Mucosa of rectum (tissue), 2 donors: ENCODE data around the gene AFMID.
"Not testable (repeated sequence)": the region's sequence is repeated elsewhere in the genome, so short reads cannot be mapped to it uniquely, and the experiment has no call there.

Source experiments
- H3K27ac ChIP-seq, 2 donors: one replicate each; pipeline ENCODE4 v1.7.0; 2013; ENCODE audit warnings: inconsistent platforms in 2 of 2, low read depth in 2 of 2, low read length in 2 of 2
- H3K27me3 ChIP-seq, 2 donors: one replicate each; pipeline ENCODE4 v1.7.0; 2013; ENCODE audit warnings: low read length in 2 of 2; ENCODE audit not compliant: control insufficient read depth in 2 of 2, insufficient read depth in 2 of 2
- H3K36me3 ChIP-seq, 2 donors: one replicate each; pipeline ENCODE4 v1.7.0; 2013; ENCODE audit warnings: low read length in 2 of 2; ENCODE audit not compliant: control insufficient read depth in 2 of 2, insufficient read depth in 2 of 2
- H3K4me1 ChIP-seq, 2 donors: one replicate each; pipeline ENCODE4 v1.7.0; 2013; ENCODE audit warnings: low read length in 2 of 2, mild to moderate bottlenecking in 1 of 2; ENCODE audit not compliant: control insufficient read depth in 2 of 2, insufficient read depth in 2 of 2
- H3K4me3 ChIP-seq, 2 donors: one replicate each; pipeline ENCODE4 v1.7.0; 2013; ENCODE audit warnings: low read length in 2 of 2
- H3K9ac ChIP-seq, 2 donors: one replicate each; pipeline ENCODE4 v1.7.0; 2013; ENCODE audit warnings: low read length in 2 of 2, low read depth in 1 of 2, mild to moderate bottlenecking in 1 of 2
- H3K9me3 ChIP-seq, 2 donors: one replicate each; pipeline ENCODE4 v1.7.0; 2013; ENCODE audit warnings: low read length in 2 of 2; ENCODE audit not compliant: control insufficient read depth in 2 of 2
- donor health status: healthy.
- donor health status: Normal muscosa, but diverticular disease.

Gene AFMID, protein sequence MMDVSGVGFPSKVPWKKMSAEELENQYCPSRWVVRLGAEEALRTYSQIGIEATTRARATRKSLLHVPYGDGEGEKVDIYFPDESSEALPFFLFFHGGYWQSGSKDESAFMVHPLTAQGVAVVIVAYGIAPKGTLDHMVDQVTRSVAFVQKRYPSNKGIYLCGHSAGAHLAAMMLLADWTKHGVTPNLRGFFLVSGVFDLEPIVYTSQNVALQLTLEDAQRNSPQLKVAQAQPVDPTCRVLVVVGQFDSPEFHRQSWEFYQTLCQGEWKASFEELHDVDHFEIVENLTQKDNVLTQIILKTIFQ

GRCh38 chr17:78186692-78187595 lies at the start of gene AFMID, which contains the start of gene TK1:
TSS of gene AFMID (plus strand) at chr17:78187362. CDS start at chr17:78187371, 9 bp downstream.
TSS of gene TK1 (minus strand) at chr17:78187052. CDS start at chr17:78186994, 58 bp downstream.
- Histone ChIP-seq H3K27ac (peak within 1 kb of the TSS; percentile 90 to 91), H3K9ac (peak within 1 kb of the TSS; percentile 72 to 81), H3K27me3 (no peaks in the 10 kb centered on the region), H3K9me3 (no peaks in the 10 kb centered on the region), H3K4me1 (peaks cover 11 to 17% of the 10 kb centered on the region in 2 donors), H3K36me3 (peaks cover 0 to 3% of the 10 kb centered on the region in 2 donors), H3K4me3 (peak within 1 kb of the TSS; percentile 77 to 88)

DNA sequence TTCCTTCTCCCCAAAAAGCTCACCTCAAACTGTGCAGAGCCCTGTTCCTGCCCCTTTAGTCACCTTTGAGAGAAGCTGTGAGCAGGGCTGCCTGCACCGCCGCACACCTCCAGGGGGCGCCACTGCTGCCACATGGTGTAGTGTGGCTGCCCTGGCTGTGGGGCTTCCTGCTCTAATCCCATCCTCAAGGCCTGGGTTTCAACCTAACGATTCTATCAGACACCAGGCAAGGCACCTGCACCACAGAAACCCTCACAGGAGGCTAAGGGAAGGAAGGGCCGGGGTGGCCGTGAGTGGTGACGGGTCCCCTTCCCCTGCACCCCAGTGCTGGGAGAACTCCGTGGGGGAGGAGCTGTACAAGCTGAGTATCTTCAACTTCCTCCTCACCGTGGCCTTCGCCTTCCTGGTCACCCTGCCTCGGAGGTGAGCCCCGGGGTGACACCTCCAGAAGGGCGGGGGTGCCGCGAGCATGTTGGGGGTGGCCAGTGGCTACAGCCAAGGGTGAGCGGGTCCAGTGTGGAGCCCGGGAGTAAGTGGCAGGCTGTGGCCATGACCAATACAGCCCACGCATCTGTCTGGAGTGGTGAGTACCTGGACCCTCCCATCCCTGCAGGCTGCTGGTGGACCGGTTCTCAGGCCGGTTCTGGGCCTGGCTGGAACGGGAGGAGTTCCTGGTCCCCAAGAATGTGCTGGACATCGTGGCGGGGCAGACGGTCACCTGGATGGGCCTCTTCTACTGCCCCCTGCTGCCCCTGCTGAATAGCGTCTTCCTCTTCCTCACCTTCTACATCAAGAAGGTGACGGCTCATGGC lies 49.6 kb upstream of the AFMID start:
- Histone ChIP-seq H3K27ac (peak overlapping the region in 1 of 2 donors; percentile 16), H3K4me1 (peaks cover 30 to 32% of the 10 kb centered on the region in 2 donors), H3K36me3 (peaks cover 0 to 7% of the 10 kb centered on the region in 2 donors), H3K27me3 (no peaks in the 10 kb centered on the region), H3K9me3 (no peaks in the 10 kb centered on the region), H3K4me3 (no peak overlapping the region), H3K9ac (peak overlapping the region in 1 of 2 donors; percentile 5)

- Histone ChIP-seq H3K9me3 (no peaks in the 10 kb centered on the region), H3K4me1 (peaks cover 30 to 32% of the 10 kb centered on the region in 2 donors), H3K4me3 (no peak overlapping the region), H3K27me3 (no peaks in the 10 kb centered on the region), H3K36me3 (peaks cover 0 to 7% of the 10 kb centered on the region in 2 donors), H3K9ac (no peak overlapping the region), H3K27ac (no peak overlapping the region)
Measured at GRCh38 chr17:78138204-78139060, 48.7 kb upstream of the AFMID start.

GRCh38 chr17:78139861-78140168 lies 47.3 kb upstream of the AFMID start:
- H3K4me1 ChIP-seq: peaks cover 35 to 37% of the 10 kb centered on the region in 2 donors
- peak overlapping the region in 1 of 2 donors; percentile 56 for H3K9ac ChIP-seq
- H3K27ac ChIP-seq: peak overlapping the region; percentile 25 to 67
- peak overlapping the region; percentile 1 to 44 for H3K4me3 ChIP-seq
- not testable (repeated sequence) for H3K36me3 ChIP-seq, H3K27me3 ChIP-seq, H3K9me3 ChIP-seq

DNA sequence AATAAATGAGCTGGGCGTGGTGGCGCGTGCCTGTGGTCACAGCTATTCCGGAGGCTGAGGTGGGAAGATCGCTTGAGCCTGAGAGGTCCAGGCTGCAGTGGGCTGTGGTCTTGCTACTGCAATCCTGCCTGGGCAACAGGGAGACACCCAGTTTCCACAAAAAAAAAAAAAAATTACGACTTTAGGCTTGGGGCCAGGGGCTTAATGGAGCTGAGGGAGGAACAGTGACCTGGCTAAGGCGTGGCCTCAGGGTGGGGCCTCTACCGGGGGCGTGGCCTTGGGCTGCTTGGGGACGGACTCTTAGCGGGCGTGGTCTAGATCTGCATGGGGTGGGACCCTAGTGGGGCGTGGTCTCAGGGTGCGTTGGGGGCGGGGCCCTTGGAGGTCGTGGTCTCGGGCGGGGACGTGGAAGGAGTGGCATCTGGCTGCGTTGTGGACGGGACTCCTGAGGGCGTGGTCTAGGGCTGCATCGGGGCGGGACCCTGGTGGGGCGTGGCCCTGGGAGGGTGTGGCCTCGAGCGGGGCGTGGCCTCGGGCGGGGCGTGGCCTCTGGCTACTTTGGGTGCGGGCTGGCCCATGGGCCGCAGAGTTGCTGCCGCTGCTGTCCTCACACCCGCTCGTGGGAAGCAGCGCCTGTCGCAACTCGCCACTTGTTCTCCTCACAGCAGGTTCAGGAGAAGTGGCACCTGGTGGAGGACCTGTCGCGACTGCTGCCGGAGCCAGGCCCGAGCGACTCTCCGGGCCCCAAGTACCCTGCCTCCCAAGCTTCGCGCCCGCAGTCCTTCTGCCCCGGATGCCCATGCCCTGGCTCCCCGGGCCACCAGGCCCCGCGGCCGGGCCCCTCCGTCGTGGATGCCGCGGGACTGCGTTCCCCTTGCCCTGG lies 46.8 kb upstream of the AFMID start:
- peak overlapping the region; percentile 22 to 44 for H3K4me3 ChIP-seq
- H3K9me3 ChIP-seq: no peaks in the 10 kb centered on the region
- H3K36me3 ChIP-seq: peaks cover 0 to under 1% of the 10 kb centered on the region in 2 donors
- H3K27ac ChIP-seq: peak overlapping the region; percentile 25 to 67
- no peaks in the 10 kb centered on the region for H3K27me3 ChIP-seq
- H3K4me1 ChIP-seq: peaks cover 41 to 43% of the 10 kb centered on the region in 2 donors
- peak overlapping the region; percentile 56 to 59 for H3K9ac ChIP-seq

DNA sequence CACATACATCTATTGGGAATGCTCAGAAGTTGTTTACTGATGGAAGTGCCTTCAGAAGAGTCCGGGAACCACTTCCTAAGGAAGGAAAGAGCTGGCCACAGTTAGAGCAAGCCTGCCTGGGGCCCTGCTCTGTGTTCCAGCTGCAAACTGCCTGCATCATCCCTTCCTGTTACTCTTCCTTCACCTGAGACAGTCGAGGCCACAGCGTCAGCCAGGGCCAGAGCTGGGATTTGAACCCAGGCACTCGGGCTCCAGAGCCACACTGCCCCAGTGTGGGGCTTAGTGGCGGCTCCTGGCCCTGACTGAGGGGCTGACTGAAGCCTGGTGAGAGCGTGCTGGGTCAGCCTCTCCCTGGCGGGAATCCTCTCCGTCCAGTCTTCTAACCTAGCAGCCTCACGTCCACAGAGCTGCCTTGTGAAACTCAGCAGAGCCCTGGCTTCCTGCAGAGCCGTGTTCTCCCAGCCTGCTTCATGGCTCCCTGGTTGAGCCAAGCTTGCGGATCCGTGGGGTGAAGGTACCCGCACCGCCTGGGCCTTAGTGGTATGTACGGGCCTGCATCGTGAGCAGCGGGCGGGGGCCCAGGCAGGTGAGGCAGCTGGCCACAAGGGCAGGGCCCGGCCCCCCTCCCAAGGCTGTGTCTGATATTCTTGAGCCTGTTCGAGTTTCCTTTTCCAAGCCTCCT lies 45.6 kb upstream of the AFMID start:
- Histone ChIP-seq H3K4me1 (peaks cover 46 to 48% of the 10 kb centered on the region in 2 donors), H3K27ac (peak overlapping the region in 1 of 2 donors; percentile 19), H3K4me3 (no peak overlapping the region), H3K9ac (peak overlapping the region in 1 of 2 donors; percentile 13), H3K36me3 (no peaks in the 10 kb centered on the region), H3K9me3 (no peaks in the 10 kb centered on the region), H3K27me3 (no peaks in the 10 kb centered on the region)

DNA sequence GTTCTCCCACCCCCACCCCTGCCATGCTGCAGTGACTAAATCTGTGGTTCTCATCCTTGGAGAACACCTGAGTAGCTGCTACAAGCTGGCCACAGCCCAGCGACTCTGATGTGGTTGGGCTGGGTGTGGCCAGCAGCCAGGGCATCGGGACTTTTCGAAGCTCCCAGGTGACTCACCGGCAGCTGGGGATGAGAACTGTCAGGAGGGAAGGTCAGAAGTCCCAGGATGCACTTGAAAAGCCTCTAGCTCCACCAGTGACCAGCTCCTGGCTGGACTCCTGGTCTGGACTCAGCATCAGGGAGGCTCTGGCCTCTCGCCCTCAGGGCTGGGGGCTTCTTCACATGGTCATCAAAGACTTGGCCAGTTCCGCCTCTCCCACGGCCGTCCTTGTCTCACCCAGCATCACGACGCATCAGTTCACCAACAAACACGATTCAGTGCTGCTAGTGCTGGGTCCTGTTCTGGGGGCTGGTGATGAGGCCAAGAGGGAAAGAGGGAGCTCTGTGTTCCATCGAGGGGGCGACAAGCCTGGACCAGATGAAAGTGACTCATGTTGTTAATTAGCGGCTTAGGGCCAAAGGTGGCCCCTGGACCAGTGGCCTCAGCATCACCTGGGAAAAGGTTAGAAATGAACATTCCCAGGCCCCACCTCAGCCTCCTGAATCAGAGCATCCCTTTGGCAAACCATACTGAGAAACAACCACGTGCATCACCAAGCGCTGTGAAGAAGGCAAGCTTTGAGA lies 44.9 kb upstream of the AFMID start:
- Histone ChIP-seq H3K9me3 (no peaks in the 10 kb centered on the region), H3K27ac (peak overlapping the region in 1 of 2 donors; percentile 19), H3K27me3 (no peaks in the 10 kb centered on the region), H3K9ac (no peak overlapping the region), H3K4me3 (no peak overlapping the region), H3K36me3 (no peaks in the 10 kb centered on the region), H3K4me1 (peaks cover 47 to 50% of the 10 kb centered on the region in 2 donors)
